NOMO-1 treated with DMSO at 0.1 percent for 48 hours (cell line): Measurements from ENCODE around the gene KPNA5.
"Not testable (repeated sequence)": the region's sequence is repeated elsewhere in the genome, so short reads cannot be mapped to it uniquely, and the experiment has no call there.

Experiments
- DNase-seq: peaks from one replicate; lab custom pipeline; 2025; ENCODE audit not compliant: unreplicated experiment; lab: John Stamatoyannopoulos, UW

KPNA5 gene

GRCh38 chr6:116697480-116697879 is 16.5 kb downstream of the KPNA5 start:
- peak; percentile 55 for DNase-seq

DNA sequence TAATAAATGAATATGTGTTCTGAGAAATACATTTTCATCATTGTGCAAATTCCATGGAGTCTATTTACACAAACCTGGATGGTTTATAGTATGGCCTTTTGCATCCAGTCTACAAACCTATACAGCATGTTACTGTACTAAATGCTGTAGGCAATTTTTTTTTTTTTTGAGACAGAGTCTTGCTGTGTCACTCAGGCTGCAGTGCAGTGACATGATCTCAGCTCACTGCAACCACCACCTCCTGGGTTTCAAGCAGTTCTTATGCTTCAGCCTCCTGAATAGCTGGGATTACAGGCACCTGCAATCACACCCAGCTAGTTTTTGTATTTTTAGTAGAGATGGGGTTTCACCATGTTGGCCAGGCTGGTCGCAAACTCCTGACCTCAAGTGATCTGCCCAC is 22.9 kb downstream of the KPNA5 start:
- not testable (repeated sequence) for DNase-seq

DNA sequence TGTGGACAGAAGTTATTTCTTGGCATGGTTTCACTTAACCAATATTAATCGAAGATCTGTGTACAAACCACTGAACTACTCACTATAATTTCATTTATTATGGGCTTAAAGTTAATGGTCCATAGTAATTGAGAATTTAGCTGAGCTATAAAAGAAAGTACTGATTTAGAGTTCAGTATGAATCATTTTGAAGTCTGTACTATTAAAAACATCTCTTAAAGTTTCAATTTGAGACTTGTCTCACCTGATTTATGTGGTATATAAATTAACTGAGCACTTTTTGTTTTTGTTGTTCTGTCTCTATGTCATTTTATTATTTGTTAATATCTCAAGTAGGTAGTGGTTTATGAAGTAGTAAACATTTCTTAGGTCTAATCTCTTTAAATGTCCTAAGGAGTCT is 24.9 kb downstream of the KPNA5 start:
- DNase-seq = no peak

DNA sequence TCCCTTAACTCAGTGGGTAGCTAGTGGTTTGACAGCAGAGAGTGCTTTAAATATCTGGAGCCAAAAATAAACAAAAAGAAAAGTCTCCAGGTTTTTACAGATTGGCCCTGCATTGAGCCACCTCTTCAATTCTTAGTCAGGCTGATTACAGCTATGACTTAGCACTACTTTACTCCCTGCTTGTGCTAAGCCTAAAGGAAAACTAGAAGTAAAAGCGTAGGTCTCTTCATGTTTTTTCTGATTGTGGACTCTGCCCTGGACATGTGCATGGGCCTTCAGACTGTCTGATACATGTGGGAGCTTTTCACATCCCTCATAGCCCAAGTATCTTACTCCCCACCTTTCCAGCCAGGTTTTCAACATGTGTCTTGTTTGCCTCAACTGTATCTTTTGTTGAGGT is 33.3 kb downstream of the KPNA5 start:
- DNase-seq = no peak

- peak; percentile 21 for DNase-seq
Observed at GRCh38 chr6:116714761-116715160, 33.8 kb downstream of the KPNA5 start.

- no peak for DNase-seq
Observed at GRCh38 chr6:116726947-116727346, 45.9 kb downstream of the KPNA5 start.

DNA sequence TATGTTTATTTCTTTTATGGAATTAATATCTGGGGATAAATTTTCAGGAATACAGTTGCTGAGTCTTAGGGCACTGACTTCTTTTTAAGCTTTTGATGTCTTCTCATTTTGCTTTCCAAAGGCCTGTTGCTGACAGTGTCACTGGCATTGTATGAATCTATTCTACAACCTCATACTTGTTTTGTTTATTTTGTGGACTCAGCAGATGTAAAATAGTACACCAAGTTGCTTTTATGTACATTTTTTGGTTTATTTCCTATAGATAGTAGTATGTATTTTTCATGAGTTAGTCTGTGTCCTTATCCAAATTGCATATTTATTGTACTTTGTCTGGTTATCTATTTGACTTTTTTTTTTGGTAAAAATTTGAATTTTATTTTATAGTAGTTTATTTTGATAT is 49.5 kb downstream of the KPNA5 start:
- DNase-seq = no peak

GRCh38 chr6:116737004-116737403 is 56.0 kb downstream of the KPNA5 start:
- DNase-seq = no peak

DNA sequence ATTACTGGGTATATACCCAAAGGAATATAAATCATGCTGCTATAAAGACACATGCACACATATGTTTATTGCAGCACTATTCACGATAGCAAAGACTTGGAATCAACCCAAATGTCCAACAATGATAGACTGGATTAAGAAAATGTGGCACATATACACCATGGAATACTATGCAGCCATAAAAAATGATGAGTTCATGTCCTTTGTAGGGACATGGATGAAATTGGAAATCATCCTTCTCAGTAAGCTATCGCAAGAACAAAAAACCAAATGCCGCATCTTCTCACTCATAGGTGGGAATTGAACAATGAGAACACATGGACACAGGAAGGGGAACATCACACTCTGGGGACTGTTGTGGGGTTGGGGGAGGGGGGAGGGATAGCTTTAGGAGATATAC is 59.5 kb downstream of the KPNA5 start:
- not testable (repeated sequence) for DNase-seq

DNA sequence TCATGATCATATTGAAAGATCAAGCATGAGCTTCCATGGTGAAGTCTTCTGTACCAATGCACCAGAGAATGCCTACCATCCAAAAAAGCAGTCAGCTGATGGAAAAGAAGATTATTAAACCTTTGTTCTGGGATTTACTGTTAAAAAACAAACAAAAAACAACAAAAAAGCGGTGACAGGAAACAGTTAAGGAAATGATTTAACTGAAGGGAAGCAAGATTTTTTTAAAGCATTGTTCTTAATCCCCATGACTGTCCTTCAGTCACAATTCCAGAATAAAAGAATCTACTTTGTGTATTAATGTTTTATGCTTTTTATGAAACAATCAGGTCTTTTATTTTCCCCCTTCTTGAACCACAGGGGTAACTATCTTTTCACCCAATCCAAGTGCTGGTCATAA is 60.6 kb downstream of the KPNA5 start:
- no peak for DNase-seq

DNA sequence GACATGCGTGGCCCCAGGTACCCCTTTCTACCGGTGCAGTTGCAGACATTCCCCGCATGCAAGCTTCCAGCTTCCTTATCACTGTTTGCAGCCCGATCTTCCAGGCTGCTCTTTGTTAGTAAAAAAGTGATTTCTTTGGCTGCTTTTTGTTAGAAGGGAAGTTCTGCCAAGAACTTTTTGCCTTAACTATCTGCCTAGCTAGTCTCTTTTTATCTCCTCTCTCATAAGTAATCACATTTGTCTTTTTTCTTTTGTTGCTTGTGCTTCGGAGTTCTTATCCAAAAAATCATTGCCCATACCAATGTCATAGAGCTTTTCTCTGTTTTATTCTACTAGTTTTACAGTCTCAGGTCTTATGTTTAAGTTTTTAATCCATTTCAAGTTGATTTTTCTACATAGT is 64.2 kb downstream of the KPNA5 start:
- no peak for DNase-seq

DNA sequence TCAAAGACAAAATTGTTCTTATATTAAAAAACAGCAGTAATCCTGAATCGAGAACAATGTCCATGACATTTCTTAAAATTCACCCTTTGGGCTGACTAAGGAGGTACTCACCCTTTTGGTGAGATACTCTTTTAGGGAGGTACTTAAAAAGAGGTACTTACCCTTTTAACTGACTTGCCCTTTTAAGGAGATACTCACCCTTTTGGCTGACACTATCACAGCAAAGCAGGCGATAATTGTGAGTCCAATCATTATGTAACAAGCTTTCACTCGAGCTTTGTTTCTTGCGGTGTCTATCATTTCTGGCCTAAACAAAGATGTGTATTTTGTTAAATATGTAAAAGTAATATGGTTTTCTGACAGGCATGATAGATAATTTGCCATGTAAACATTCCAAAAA is 80.8 kb downstream of the KPNA5 start:
- no peak for DNase-seq

GRCh38 chr6:116762235-116762634 is 81.2 kb downstream of the KPNA5 start:
- no peak for DNase-seq

DNA sequence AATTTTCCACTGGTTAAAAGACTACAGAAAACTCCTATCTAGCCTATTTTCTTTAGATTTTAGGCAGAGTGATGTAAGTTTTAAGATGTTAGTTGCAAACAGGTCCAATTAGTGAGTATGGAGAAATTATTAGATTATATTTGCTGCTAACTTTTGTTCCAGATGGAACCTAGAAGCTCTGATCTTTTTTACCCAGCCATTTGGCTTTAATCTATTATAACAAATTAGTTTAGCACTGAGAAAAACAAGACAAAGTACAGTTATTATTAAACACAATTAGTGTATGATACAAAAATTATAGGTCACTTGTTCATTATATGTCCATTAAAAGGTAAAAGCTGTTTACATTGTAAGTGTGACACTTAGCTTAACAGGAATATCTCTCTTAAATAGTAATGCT is 82.0 kb downstream of the KPNA5 start:
- no peak for DNase-seq

- no peak for DNase-seq
Observed at GRCh38 chr6:116763906-116764628, 83.1 kb downstream of the KPNA5 start.

- no peak for DNase-seq
Observed at GRCh38 chr6:116764629-116764960, 83.6 kb downstream of the KPNA5 start.

- DNase-seq = no peak
Observed at GRCh38 chr6:116764961-116765841, 84.2 kb downstream of the KPNA5 start, which contains the start of gene FAM162B. TSS of gene FAM162B (minus strand) at chr6:116765719. CDS start at chr6:116765576, 143 bp downstream.

- no peak for DNase-seq
Observed at GRCh38 chr6:116766506-116767176, 85.6 kb downstream of the KPNA5 start.

GRCh38 chr6:116767715-116768114 is 86.7 kb downstream of the KPNA5 start:
- no peak for DNase-seq

DNA sequence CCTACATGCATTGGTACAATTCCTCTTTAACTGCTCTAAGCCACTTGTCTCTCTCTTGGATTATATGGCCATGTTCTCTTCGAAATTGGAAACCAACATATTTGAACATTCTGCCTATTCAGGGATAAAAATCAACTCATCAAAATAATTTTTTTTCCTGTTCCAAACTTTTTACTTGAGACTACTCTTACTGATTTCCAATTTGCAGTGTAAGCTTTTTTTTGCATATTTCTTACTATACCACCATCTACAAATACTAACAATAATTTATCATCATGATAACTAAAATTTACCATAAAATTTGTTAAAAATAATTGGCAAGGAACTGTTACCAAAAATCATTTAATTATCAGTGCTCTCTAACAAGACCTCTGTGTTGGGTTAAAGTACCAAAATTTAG is 91.4 kb downstream of the KPNA5 start:
- no peak for DNase-seq

GRCh38 chr6:116773886-116774285 is 92.9 kb downstream of the KPNA5 start:
- DNase-seq = no peak
